Vagina (tissue), 2 donors: ENCODE data around the gene TMPRSS2.

Source experiments
- CTCF ChIP-seq, 3 experiments: fragments of 450-650 bp in 2 of 3; fragments of 200-600 bp in 1 of 3; sonication (generic) in 1 of 3; IDR thresholded peaks; one replicate each; pipeline ENCODE4 v1.5.1; 2017 to 2019; ENCODE audit warnings: antibody characterized with exemption in 3 of 3, mild to moderate bottlenecking in 2 of 3, moderate library complexity in 2 of 3
- POLR2AphosphoS5 ChIP-seq, 2 donors: sonication (generic); formaldehyde crosslinking; IDR thresholded peaks; one replicate each; pipeline ENCODE4 v1.9.0; 2017; ENCODE audit warnings: antibody characterized with exemption in 2 of 2, mild to moderate bottlenecking in 2 of 2, low read depth in 1 of 2; ENCODE audit not compliant: insufficient read depth in 1 of 2

DNA sequence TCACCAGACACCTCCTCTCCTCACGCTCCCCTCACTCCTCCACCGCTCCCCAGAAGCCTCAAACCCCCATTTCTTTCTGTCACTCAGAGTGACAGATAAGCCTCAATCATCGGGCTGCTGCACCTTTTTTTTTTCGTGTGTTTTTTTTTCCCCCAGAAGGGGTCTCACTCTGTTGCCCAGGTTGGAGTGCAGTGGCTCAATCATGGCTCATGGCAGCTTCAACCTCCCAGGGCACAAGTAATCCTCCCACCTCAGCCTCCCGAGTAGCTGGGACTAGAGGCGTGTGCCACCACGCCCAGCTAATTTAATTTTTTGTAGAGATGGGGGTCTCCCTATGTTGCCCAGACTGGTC is 1.2 kb upstream of the TMPRSS2 start:
- TF ChIP-seq CTCF (IDR thresholded peaks at IDR 0.05) (no peak), POLR2AphosphoS5 (IDR thresholded peaks at IDR 0.05; ENCODE audit: insufficient read depth in 1 of 2, low read depth in 1 of 2) (no peak)
